Measurements from ENCODE around the gene RASAL2. TPM values are rescaled to one million over a fixed set of nuclear protein-coding genes. Genes with fewer than 3 reads are reported as not detected.

Gene RASAL2
- total and polyA plus RNA-seq, 2 of the 13 experiments (the other 11 are each of a cell fraction or from before 2014, with no cell fraction given) = 5.4 to 5.9 TPM

DNA sequence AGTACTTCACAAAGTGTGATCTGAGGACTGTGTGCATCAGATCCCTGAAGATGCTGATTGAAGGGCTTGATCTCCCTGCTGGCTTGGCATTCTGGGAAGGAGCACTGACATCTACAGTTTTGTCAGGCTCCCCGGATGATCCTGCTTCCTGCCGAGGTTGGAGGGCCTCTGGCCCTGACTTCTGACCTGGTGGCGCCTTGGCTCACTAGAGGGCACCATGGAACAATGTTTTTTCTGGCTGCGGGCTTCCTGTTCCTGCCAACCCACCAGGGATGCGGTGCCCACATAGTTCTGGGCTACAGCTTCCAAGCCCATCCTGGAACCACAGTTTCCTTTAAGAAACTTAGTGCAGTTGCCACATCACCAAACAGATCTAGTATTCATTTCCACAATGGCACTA lies 38.8 kb upstream of the RASAL2 start (continued):
- TF ChIP-seq SOX13 (IDR thresholded peaks at IDR 0.05) (no peak), SOX13 (CRISPR knock-in tag; conservative IDR thresholded peaks at IDR 0.05 in 1 of 2, IDR thresholded peaks at IDR 0.05 in 1 of 2) (peak in 1 of 2 experiments; percentile 36; a peak in 1 of 4 replicates), ZNF30 (CRISPR knock-in tag; IDR thresholded peaks at IDR 0.05) (no peak), HNRNPUL1 (IDR thresholded peaks at IDR 0.05; ENCODE audit: low read depth, low read length) (no peak), KAT8 (CRISPR knock-in tag; IDR thresholded peaks at IDR 0.05) (peak; percentile 48; the same call in 1 of the 2 replicates), PPARG (CRISPR knock-in tag; conservative IDR thresholded peaks at IDR 0.05) (peak; percentile 96), ZNF331 (CRISPR knock-in tag; IDR thresholded peaks at IDR 0.05) (peak; percentile 58; the same call in 1 of the 2 replicates), STAG1 (CRISPR knock-in tag; IDR thresholded peaks at IDR 0.05) (peak; percentile 71), SALL1 (CRISPR knock-in tag; IDR thresholded peaks at IDR 0.05) (peak; percentile 68), SRY (CRISPR knock-in tag; IDR thresholded peaks at IDR 0.05) (0 out of 2 replicates have a peak, but pooled peaks have one; percentile 33), ELF3 (CRISPR knock-in tag; IDR thresholded peaks at IDR 0.05) (peak; percentile 72), ZSCAN31 (CRISPR knock-in tag; IDR thresholded peaks at IDR 0.05; ENCODE audit: low read depth) (0 out of 2 replicates have a peak, but pooled peaks have one; percentile 31), ELF1 (CRISPR knock-in tag; IDR thresholded peaks at IDR 0.05) (peak; percentile 20; the same call in 1 of the 2 replicates), CENPX (CRISPR knock-in tag; IDR thresholded peaks at IDR 0.05) (no peak), ARNT2 (CRISPR knock-in tag; IDR thresholded peaks at IDR 0.05; ENCODE audit: low read depth) (no peak), NR2F1 (CRISPR knock-in tag; IDR thresholded peaks at IDR 0.05) (peak; percentile 61 to 67; a peak in 1 of 4 replicates), HNRNPL (IDR thresholded peaks at IDR 0.05; ENCODE audit: low read depth, low read length) (peak; percentile 90), EP300 (IDR thresholded peaks at IDR 0.05; ENCODE audit: low read depth in 2 of 2, low read length in 2 of 2) (0 out of 4 replicates have a peak, but pooled peaks of 1 of the 2 experiments have one; percentile 25), EP300 (CRISPR knock-in tag; IDR thresholded peaks at IDR 0.05; ENCODE audit: borderline replicate concordance) (no peak)
- TF ChIP-seq, protein P1, sequence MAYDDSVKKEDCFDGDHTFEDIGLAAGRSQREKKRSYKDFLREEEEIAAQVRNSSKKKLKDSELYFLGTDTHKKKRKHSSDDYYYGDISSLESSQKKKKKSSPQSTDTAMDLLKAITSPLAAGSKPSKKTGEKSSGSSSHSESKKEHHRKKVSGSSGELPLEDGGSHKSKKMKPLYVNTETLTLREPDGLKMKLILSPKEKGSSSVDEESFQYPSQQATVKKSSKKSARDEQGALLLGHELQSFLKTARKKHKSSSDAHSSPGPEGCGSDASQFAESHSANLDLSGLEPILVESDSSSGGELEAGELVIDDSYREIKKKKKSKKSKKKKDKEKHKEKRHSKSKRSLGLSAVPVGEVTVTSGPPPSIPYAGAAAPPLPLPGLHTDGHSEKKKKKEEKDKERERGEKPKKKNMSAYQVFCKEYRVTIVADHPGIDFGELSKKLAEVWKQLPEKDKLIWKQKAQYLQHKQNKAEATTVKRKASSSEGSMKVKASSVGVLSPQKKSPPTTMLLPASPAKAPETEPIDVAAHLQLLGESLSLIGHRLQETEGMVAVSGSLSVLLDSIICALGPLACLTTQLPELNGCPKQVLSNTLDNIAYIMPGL (CRISPR knock-in tag; IDR thresholded peaks at IDR 0.05; ENCODE audit: borderline replicate concordance in 1 of 2, low read depth in 1 of 2) = 0 out of 4 replicates have a peak, but pooled peaks of 1 of the 2 experiments have one; percentile 26
- TF ChIP-seq, protein P2, sequence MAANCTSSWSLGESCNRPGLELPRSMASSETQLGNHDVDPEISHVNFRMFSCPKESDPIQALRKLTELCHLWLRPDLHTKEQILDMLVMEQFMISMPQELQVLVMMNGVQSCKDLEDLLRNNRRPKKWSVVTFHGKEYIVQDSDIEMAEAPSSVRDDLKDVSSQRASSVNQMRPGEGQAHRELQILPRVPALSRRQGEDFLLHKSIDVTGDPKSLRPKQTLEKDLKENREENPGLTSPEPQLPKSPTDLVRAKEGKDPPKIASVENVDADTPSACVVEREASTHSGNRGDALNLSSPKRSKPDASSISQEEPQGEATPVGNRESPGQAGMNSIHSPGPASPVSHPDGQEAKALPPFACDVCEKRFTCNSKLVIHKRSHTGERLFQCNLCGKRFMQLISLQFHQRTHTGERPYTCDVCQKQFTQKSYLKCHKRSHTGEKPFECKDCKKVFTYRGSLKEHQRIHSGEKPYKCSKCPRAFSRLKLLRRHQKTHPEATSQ (CRISPR knock-in tag; IDR thresholded peaks at IDR 0.05; ENCODE audit: borderline replicate concordance) = no peak
- TF ChIP-seq, protein P3, sequence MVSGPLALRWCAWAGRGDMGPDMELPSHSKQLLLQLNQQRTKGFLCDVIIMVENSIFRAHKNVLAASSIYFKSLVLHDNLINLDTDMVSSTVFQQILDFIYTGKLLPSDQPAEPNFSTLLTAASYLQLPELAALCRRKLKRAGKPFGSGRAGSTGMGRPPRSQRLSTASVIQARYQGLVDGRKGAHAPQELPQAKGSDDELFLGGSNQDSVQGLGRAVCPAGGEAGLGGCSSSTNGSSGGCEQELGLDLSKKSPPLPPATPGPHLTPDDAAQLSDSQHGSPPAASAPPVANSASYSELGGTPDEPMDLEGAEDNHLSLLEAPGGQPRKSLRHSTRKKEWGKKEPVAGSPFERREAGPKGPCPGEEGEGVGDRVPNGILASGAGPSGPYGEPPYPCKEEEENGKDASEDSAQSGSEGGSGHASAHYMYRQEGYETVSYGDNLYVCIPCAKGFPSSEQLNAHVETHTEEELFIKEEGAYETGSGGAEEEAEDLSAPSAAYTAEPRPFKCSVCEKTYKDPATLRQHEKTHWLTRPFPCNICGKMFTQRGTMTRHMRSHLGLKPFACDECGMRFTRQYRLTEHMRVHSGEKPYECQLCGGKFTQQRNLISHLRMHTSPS (CRISPR knock-in tag; IDR thresholded peaks at IDR 0.05; ENCODE audit: low read depth) = peak; percentile 86

Measured in HepG2 (cell line).